ENCODE measurements around the gene TCTN1. TPM values are rescaled to one million over a fixed set of nuclear protein-coding genes. Genes with fewer than 3 reads are reported as not detected.
"Not testable (repeated sequence)": the region's sequence is repeated elsewhere in the genome, so short reads cannot be mapped to it uniquely, and the experiment has no call there.

The TCTN1 gene
- total RNA-seq, 1 experiment from 2014 or later = 34.3 TPM

DNA sequence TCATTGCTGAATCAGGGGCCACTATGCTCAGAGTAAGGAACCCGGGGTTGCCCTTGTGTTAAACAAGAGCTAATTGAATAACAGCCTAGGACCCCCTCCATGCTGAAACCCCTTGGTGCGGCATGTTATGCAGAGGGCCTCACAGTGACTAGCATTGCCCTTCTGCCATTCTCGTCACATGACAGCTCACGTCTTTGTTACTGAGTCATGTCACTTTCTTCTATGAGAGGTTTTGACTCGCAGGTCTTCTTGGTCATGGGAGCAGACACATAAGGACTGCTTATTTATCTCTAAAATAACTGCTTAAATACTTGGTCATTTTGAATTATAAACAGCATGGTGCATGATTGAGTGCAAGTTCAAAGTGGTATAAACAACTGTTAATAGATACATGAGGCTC, 24.9 kb downstream of the TCTN1 start:
- no peak for DNase-seq (ENCODE audit: low read depth)

DNA sequence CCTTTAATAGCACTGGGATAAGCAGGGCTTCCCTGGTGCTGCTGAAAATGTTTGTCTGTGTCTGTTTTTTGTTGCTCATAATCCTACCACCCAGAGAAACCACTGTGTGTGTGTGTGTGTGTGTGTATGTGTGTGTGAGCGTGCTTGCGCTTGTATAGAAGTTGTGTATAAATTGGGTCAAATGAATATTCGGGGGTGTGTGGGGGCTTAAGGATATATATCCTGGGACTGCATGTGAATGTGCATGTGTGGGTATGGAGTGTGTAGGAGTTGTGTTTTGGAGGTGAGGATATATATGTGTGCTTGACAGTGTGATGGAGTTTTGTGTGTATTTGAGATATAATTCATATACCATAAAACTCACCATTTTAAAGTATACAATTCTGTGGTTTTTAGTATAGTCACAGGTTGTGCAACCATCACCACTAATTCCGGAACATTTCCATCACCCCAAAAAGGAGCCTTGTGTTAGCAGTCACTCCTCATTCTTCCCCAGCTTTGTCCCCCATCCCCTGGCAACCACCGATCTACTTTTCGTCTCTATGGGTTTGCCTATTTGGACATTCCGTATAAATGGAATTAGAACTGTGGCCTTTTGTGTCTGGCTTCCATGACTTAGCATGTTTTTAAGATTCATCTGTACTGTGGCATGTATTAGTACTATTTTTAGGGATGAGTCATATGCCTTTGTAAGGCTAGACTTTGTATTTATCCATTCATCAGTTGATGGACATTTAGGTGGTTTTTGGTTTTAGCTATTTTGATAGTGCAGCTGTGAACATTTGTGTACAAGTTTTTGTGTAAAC, 25.6 kb downstream of the TCTN1 start:
- DNase-seq (ENCODE audit: low read depth) = peak; percentile 80

DNA sequence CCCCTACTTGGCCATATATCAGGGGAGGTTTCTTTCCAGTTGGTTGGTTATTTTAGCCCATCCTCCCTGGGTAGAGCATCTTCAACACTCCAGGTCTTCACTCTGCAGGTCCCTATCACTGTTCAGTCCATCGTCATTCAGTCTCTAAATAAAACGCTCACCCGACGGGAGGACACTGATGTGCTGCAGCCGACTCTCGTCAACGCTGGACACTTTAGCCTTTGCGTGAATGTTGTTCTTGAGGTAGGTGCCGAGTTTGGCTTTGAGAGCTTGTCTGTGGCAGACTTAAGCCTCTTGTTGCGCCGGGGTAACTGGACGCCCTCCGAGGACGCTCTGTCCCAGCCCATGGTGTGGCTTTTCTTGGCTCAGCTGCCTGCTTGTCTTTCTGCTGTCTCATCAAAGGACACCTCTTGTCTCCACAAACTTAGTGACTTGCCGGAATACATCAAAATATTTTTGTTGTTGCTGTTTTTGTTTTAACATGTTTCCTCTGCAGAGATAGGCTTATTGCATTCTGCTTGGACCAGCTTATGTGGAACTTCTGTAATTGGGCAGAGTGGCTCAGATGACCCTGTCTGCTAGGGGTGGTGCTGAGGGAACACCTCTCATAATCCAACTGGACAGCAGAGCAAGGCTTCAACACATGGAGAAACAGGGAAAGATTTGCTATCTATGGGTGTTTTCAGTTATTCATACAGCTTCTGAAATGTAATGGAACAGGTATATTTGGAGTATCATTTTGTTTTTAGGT, 26.5 kb downstream of the TCTN1 start:
- no peak for DNase-seq (ENCODE audit: low read depth)

DNA sequence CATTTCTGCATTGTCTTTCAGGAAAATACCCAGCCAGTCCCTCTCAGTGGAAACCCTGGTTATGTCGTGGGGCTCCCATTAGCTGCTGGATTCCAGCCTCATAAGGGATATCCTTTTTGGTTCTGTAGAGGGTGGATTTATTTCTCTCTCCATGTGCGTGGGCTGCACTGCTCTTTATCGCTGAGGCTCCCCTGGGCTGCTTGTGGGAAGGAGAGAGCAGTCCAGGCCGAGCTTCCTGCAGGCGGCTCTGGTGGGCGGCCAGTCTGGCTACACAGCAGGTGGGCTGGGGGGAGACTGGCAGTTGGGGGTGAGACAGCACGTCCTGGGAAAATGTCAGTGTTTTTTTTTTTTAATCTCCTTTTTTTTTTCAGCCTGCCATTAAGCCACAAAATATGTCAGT, 27.6 kb downstream of the TCTN1 start:
- peak; percentile 41 for DNase-seq (ENCODE audit: low read depth)

GRCh38 chr12:110647631-110648040, 33.7 kb downstream of the TCTN1 start:
- DNase-seq (ENCODE audit: low read depth) = no peak

GRCh38 chr12:110649341-110649847, 35.5 kb downstream of the TCTN1 start:
- no peak for DNase-seq (ENCODE audit: low read depth)

DNA sequence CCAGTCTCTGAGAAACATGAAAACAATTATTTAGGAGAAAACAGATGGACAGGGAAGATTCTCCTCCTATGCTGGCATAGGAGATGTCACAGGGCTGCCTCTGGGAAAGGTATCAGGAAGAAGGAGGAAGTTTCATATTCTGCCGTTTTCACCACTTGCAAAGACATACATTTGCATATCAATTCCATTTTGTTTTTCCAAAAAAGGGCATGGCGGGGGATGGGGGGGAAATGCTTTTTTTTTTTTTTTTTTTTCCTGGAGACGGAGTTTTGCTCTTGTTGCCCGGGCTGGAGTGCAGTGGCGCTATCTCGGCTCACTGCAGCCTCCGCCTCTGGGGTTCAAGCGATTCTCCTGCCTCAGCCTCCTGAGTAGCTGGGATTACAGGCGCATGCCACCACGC, 40.3 kb downstream of the TCTN1 start:
- not testable (repeated sequence) for DNase-seq (ENCODE audit: low read depth)

DNA sequence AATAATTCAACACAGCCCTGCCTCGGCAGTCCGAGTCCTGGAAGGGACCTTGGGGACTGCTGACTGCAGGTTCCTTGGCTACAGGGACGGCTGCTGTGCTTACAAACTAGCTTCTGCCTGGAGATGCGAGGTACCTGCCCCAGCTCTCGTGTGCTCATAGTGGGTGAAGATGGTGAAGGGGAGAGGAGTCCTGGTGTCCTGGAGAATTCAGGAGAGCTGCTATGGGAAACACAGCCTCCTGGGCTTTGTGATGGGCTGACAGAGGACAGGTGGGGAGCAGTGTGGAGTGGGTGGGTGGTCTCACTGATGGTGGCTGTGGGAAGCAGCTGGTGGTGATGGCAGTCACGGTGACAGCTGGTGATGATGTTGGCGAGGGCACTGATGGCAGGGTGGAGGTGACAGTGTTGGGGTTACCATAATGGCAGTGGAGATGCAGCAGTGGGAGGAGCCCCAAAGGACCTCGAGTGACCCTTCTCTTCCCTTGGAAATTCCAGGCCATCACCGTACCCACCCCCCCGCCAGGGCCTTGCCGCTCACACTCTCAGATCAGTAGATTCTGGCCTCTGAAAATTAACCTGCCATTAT, 42.2 kb downstream of the TCTN1 start:
- DNase-seq (ENCODE audit: low read depth) = no peak

DNA sequence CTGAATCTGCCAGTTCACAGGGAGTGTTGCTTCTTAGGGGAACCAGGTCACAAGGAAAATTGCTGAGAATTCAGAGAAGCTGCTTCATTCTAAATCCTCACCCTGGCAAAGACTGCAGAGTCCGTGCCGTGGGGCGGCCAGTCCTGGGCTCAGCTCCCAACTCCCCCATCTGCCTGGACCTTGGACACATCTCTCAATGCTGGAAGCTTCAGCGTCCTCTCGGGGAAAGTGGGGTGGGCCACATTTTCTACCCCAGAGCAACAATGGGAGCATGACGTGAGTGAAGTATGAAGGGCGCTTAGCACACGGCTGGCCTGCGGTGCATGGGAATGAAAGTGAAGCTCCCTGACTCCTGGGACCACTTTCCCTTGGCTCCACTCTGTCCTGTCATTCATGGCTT, 43.8 kb downstream of the TCTN1 start:
- DNase-seq (ENCODE audit: low read depth) = no peak

DNA sequence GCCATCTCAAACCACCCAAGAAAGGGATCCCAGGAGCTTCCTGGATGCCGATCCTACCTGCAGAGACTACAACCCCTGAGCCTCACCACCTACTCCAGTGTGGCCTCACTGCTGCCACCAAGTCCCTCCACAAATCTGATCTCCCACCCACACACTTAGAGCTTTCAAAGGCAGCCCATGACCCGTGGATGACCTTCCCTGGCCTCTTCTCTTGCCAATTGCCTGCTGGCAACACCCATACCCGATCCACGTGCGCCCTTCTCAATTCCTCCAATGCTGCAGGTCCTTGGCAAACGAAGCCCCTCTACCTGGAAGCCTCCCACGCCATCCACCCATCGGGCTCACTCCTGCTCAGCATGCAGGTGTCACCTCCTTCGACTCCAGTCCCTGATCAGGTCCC, 44.3 kb downstream of the TCTN1 start:
- DNase-seq (ENCODE audit: low read depth) = no peak

DNA sequence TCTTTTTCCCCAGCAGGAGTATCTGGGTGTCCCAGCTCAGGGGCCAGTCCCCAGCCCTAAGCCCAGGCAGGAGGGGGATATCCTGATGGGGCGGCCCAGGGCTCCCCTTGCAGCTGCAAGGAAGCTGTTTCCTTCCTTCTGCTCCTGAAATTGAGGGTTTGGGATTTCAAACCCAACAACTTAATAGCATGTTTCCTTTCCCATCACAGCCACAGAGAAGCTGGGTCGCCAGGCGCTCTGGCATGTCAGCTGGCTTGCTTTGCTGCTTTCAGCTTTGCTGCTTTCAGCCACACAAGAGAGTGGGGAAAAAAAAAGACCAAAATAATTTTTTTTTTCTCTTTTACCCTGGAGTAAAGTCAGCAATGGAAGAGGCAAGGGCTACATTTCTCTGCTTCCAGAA, 44.9 kb downstream of the TCTN1 start:
- no peak for DNase-seq (ENCODE audit: low read depth)

DNA sequence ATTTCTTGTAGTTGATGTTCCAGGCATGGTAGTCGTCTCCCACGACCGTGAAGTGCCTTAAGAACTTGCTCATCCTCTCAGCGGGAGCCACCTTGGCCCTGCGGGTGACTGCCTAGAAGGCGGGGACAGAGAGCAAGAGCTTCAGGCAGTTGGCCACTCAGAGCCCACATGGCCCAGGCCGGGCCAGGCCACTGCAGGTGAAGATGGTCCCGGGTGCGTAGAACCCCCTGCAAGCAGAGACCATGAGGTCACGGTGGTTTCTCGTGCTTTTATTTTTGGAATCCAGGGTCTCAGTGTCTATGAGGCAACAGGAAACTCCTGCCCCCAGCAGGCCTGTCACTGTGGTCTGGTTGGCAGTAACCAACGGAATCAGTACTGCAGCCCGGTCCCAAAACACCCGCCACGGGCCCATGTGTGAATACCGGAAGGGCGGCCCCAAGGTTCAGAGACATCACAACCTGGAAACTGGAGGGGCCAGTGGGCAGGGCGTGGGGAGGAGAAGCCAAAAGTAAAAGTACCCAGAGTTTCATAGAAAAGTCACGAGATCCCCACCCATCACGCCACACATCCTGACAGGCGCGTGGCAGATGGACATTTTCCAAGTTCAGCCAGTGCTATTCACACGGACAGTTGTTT, 47.5 kb downstream of the TCTN1 start:
- no peak for DNase-seq (ENCODE audit: low read depth)

- DNase-seq (ENCODE audit: low read depth) = no peak
Observed at GRCh38 chr12:110666892-110667291, 53.0 kb downstream of the TCTN1 start.

DNA sequence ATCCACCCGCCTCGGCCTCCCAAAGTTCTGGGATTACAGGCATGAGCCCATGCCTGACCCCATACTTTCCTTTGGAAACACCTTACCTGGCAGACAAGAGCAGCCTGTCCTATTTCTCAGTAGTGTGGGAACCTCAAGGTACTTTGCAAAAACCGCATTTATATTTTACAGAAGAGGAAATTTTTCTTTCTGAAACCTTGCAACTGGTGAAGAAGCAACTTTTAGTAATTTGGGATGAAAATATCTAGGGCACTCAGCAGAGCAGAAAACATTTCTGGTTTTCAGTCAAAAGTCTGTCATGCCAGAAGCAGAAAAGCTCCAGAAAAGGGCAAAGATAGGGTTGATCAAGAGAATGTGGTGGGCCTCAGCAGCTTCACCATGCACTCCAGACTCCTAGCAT, 53.7 kb downstream of the TCTN1 start:
- no peak for DNase-seq (ENCODE audit: low read depth)

GRCh38 chr12:110668480-110669192, 54.7 kb downstream of the TCTN1 start:
- no peak for DNase-seq (ENCODE audit: low read depth)

- DNase-seq (ENCODE audit: low read depth) = no peak
Observed at GRCh38 chr12:110669193-110669502, 55.2 kb downstream of the TCTN1 start.

- DNase-seq (ENCODE audit: low read depth) = no peak
Observed at GRCh38 chr12:110670161-110670701, 56.3 kb downstream of the TCTN1 start.

DNA sequence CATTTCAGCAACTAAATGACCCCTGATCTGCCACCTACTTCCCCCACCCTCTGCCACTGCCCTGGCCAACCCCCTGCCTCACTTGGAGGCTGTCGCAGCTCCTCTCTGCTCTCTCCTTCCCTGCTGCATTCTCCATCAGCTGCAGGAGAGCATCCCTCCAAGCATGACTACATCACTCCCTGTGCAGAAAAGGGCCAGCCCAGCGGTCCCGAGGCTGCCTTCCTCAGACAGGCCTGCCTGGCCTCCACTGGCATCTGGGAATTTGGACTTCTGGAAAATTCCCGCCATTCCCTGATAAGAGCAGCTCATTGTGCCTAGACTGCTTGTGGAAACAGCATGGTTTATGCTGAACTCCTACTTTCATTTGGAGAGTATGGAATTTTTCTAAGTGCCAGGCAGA, 62.2 kb downstream of the TCTN1 start:
- no peak for DNase-seq (ENCODE audit: low read depth)

DNA sequence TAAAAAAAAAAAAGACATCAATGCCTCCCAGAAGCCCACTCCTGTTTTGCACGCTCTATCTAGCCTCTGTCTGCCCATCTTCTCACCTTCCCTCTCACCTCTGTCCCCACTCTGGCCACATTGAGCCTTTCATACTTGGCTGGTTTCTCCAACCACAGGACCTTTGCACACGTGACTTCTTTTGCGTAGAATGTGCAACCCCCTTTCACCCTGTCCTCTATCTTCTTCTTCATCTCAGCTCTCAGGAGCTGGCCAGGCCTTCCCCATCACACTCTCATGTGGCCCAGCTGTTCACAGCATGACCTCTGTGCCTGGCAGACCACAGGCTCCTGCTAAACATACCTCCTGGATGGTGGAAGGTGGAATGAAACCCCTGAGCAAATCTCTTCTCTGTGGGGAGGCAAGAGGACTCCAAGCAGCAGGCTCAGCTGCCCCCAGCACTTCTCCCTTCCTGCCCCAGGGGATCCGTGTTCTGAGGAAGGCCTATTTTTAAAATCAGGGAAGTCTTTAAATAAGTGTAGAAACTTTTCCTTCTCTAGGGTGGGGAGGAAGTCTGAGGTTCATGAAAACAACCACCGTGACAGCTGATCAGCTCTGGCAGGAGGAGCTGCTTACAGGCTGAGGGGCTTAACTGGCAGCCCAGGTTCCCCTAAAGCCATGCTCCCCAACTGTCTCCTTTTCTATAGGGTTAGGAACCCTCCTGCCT, 63.4 kb downstream of the TCTN1 start:
- DNase-seq (ENCODE audit: low read depth) = peak; percentile 31

- no peak for DNase-seq (ENCODE audit: low read depth)
Observed at GRCh38 chr12:110677982-110678381, 64.1 kb downstream of the TCTN1 start.

DNA sequence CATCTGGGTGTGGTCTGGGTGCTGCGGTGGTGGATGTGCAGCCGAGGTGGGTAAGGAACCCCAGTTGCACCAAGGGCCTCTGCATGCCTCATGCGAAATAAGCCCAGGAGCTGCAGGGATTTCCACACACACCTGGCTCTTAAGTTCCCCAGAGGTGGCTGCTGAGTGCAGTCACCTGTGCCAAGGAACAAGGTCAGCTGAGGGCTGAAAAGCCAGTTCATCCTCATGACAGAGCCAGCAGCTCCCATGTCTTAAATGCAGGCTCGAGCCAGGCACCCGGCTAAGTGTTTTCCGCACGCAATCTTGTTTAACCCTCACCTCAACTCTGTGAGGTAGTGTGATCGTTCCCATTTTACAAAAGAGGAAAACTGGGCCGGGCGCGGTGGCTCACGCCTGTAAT, 65.3 kb downstream of the TCTN1 start:
- DNase-seq (ENCODE audit: low read depth) = no peak
